Vagina (tissue), 2 donors: ENCODE measurements around the gene PRRX1.

ENCODE experiments used
- CTCF ChIP-seq, 3 experiments: fragments of 450-650 bp in 2 of 3; fragments of 200-600 bp in 1 of 3; sonication (generic) in 1 of 3; IDR thresholded peaks; one replicate each; pipeline ENCODE4 v1.5.1; 2017 to 2019; ENCODE audit warnings: antibody characterized with exemption in 3 of 3, mild to moderate bottlenecking in 2 of 3, moderate library complexity in 2 of 3
- POLR2A ChIP-seq, 2 donors: fragments of 450-650 bp; IDR thresholded peaks; one replicate each; pipeline ENCODE4 v1.6.1; 2017; ENCODE audit warnings: antibody characterized with exemption in 2 of 2, mild to moderate bottlenecking in 2 of 2, moderate library complexity in 2 of 2
- POLR2AphosphoS5 ChIP-seq, 2 donors: sonication (generic); formaldehyde crosslinking; IDR thresholded peaks; one replicate each; pipeline ENCODE4 v1.9.0; 2017; ENCODE audit warnings: antibody characterized with exemption in 2 of 2, mild to moderate bottlenecking in 2 of 2, low read depth in 1 of 2; ENCODE audit not compliant: insufficient read depth in 1 of 2

- TF ChIP-seq POLR2A (IDR thresholded peaks at IDR 0.05) (no peak), POLR2AphosphoS5 (IDR thresholded peaks at IDR 0.05; ENCODE audit: insufficient read depth in 1 of 2, low read depth in 1 of 2) (no peak), CTCF (IDR thresholded peaks at IDR 0.05) (no peak)
Measured at GRCh38 chr1:170657275-170657853, 6.6 kb upstream of the PRRX1 start.
